ENCODE data around the gene PNPO. TPM values are rescaled to one million over a fixed set of nuclear protein-coding genes. Genes with fewer than 3 reads are reported as not detected.

PNPO gene
- total RNA-seq, 1 experiment from 2014 or later = 57.5 TPM

- H2AFZ ChIP-seq (ENCODE audit: low read length) = no peak overlapping the region
Observed at GRCh38 chr17:47916489-47917208, 24.7 kb upstream of the PNPO start.

GRCh38 chr17:47917581-47917980 lies 23.8 kb upstream of the PNPO start:
- Histone ChIP-seq H3K9me3 (ENCODE audit: low read length) (no peaks in the 10 kb centered on the region), H3K27ac (ENCODE audit: low read length) (no peak overlapping the region), H3K36me3 (ENCODE audit: low read depth, low read length) (peaks cover 3% of the 10 kb centered on the region; the same call in 1 of the 2 replicates), H3K4me3 (ENCODE audit: low read length) (no peak overlapping the region), H3K9me2 (replicated peaks; ENCODE audit: low read length) (no peaks in the 10 kb centered on the region), H3K4me2 (ENCODE audit: low read length) (no peak overlapping the region), H3F3A (ENCODE audit: low read length, unreplicated experiment) (no peaks in the 10 kb centered on the region), H4K20me1 (ENCODE audit: low read length) (no peaks in the 10 kb centered on the region), H3K9ac (ENCODE audit: low read length) (no peak overlapping the region), H3K27me3 (ENCODE audit: low read length) (no peaks in the 10 kb centered on the region), H3K4me1 (ENCODE audit: insufficient read depth, low read length) (no peaks in the 10 kb centered on the region), H2AFZ (ENCODE audit: low read length) (no peak overlapping the region), H3K79me2 (ENCODE audit: low read length) (no peaks in the 10 kb centered on the region)
- no peak for TF ChIP-seq EZH2phosphoT487 (IDR thresholded peaks at IDR 0.05; ENCODE audit: borderline replicate concordance, low read length)
- TF ChIP-seq EZH2 (IDR thresholded peaks at IDR 0.05; ENCODE audit: low read length, unreplicated experiment) = no peak
- no peak for TF ChIP-seq CTCF (conservative IDR thresholded peaks at IDR 0.05; ENCODE audit: low read depth, low read length)
- ATAC-seq (no peak), DNase-seq (no peak)
- ChIA-PET POLR2A (ENCODE audit: unreplicated experiment) (no interaction called here), CTCF (no interaction called here)
- intact Hi-C loops (cut with micrococcal nuclease) = no loop called here
- no TSS peak for BruUV-seq (replicated peaks)

More at GRCh38 chr17:47916489-47917208, 24.7 kb upstream of the PNPO start:
- TSS peak; percentile 75 for BruUV-seq (replicated peaks)
- CTCF ChIA-PET = no interaction called here
- Histone ChIP-seq H3K27ac (ENCODE audit: low read length) (no peak overlapping the region), H3K9ac (ENCODE audit: low read length) (no peak overlapping the region), H3K36me3 (ENCODE audit: low read depth, low read length) (peaks cover 3% of the 10 kb centered on the region; the same call in 1 of the 2 replicates), H3K9me2 (replicated peaks; ENCODE audit: low read length) (no peaks in the 10 kb centered on the region), H4K20me1 (ENCODE audit: low read length) (no peaks in the 10 kb centered on the region), H3F3A (ENCODE audit: low read length, unreplicated experiment) (no peaks in the 10 kb centered on the region), H3K79me2 (ENCODE audit: low read length) (no peaks in the 10 kb centered on the region), H3K9me3 (ENCODE audit: low read length) (no peaks in the 10 kb centered on the region), H3K4me2 (ENCODE audit: low read length) (no peak overlapping the region), H3K27me3 (ENCODE audit: low read length) (no peaks in the 10 kb centered on the region), H3K4me3 (ENCODE audit: low read length) (no peak overlapping the region), H3K4me1 (ENCODE audit: insufficient read depth, low read length) (no peaks in the 10 kb centered on the region)
- no peak for DNase-seq
- intact Hi-C loops (cut with micrococcal nuclease) = no loop called here
- no peak for ATAC-seq
- TF ChIP-seq EZH2phosphoT487 (IDR thresholded peaks at IDR 0.05; ENCODE audit: borderline replicate concordance, low read length) (no peak), EZH2 (IDR thresholded peaks at IDR 0.05; ENCODE audit: low read length, unreplicated experiment) (no peak), CTCF (conservative IDR thresholded peaks at IDR 0.05; ENCODE audit: low read depth, low read length) (no peak)
- POLR2A ChIA-PET (ENCODE audit: unreplicated experiment) = no interaction called here

- TF ChIP-seq EZH2phosphoT487 (IDR thresholded peaks at IDR 0.05; ENCODE audit: borderline replicate concordance, low read length) (no peak), CTCF (conservative IDR thresholded peaks at IDR 0.05; ENCODE audit: low read depth, low read length) (no peak), EZH2 (IDR thresholded peaks at IDR 0.05; ENCODE audit: low read length, unreplicated experiment) (no peak)
- Histone ChIP-seq H3K27ac (ENCODE audit: low read length) (no peak overlapping the region), H4K20me1 (ENCODE audit: low read length) (no peaks in the 10 kb centered on the region), H3K9ac (ENCODE audit: low read length) (no peak overlapping the region), H3K9me2 (replicated peaks; ENCODE audit: low read length) (no peaks in the 10 kb centered on the region), H2AFZ (ENCODE audit: low read length) (no peak overlapping the region), H3K4me2 (ENCODE audit: low read length) (no peak overlapping the region), H3F3A (ENCODE audit: low read length, unreplicated experiment) (no peaks in the 10 kb centered on the region), H3K4me1 (ENCODE audit: insufficient read depth, low read length) (no peaks in the 10 kb centered on the region), H3K36me3 (ENCODE audit: low read depth, low read length) (peaks cover 3% of the 10 kb centered on the region; the same call in 1 of the 2 replicates), H3K27me3 (ENCODE audit: low read length) (no peaks in the 10 kb centered on the region), H3K9me3 (ENCODE audit: low read length) (no peaks in the 10 kb centered on the region), H3K4me3 (ENCODE audit: low read length) (no peak overlapping the region), H3K79me2 (ENCODE audit: low read length) (no peaks in the 10 kb centered on the region)
- no peak for ATAC-seq
- ChIA-PET POLR2A (ENCODE audit: unreplicated experiment) (no interaction called here), CTCF (no interaction called here)
- intact Hi-C loops (cut with micrococcal nuclease) = no loop called here
- BruUV-seq (replicated peaks) = no TSS peak
- no peak for DNase-seq
Observed at GRCh38 chr17:47918006-47918405, 23.4 kb upstream of the PNPO start.

Data from PC-3 (cell line).